Activated CD4-positive, alpha-beta T cell treated with anti-CD3 and anti-CD28 coated beads for 1 hour (primary cell): ENCODE data around the gene CAPNS2.
"Not testable (repeated sequence)": the region's sequence is repeated elsewhere in the genome, so short reads cannot be mapped to it uniquely, and the experiment has no call there.

Experiments used
- DNase-seq: peaks from one replicate; pipeline ENCODE4 v3.0.0-alpha.2; 2020

Gene CAPNS2

DNA sequence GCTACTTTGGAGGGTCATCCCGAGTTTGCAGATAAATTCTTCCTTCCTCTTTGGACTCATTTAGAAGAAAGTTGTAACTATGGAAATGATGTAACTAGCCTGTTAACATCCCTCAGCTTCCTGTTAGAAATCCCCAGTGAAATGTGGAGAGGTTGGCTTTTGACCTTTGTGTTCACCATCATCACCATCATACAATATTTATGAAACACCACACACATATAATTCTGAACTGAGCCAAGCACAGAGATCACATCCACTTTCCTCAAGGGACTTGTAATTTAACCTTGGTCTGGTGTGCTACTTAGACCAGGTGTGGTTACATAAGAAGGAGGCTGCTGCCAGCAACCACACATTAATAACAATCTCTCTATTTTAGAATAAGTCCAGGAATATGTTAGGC, 2.5 kb downstream of the CAPNS2 start:
- DNase-seq = no peak

- no peak for DNase-seq
Measured at GRCh38 chr16:55570159-55570558, 3.7 kb downstream of the CAPNS2 start.

DNA sequence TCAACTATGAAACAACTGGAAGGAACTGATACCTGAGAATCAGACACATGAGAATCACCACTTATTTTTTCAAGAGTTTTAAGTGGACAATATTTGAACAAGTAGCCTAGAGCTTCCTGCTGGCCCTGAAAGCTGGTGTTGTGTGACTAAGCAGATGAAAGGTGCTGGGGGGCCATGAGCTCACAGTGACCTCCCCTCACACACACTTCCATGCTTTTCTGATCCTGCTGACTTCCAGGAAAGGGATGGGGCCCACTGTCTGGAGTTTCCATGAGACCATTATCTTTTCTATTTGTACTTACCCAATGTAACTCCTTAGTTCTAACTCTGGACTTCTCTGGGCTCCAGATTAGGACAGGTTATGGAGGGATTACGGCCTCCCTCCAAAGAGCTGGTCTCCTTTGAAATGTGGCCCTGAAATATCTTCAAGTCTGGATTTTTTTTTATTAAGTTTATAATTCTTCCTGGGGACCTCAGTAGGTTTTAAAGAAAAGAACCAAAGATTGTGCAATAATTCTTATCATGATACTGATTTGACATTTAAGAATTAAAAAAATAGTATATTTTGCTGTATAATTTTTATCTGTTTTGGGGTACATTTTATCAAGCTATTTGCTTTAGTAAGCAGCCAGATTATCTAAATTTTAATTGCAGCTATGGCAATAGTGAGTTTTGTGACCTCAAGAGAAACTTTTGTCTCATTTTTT, 4.9 kb downstream of the CAPNS2 start:
- no peak for DNase-seq

DNA sequence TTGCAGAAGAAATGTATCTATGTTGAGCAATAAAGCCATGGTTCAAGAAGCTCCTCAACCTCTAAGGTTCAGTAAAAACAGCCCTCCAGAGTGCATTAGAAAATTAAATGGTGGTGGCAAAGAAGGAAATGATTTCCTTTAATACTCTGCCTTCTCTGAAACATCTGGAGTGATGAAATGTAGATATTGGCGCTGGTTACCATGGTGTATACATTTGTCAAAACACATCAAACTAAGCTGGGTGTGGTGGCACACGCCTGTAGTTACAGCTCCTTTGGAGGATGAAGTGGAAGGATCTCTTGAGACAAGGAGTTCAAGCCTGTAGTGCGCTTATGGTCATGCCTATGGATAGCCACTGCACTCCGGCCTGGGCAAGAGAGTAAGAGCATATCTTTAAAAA, 6.0 kb downstream of the CAPNS2 start:
- no peak for DNase-seq

DNA sequence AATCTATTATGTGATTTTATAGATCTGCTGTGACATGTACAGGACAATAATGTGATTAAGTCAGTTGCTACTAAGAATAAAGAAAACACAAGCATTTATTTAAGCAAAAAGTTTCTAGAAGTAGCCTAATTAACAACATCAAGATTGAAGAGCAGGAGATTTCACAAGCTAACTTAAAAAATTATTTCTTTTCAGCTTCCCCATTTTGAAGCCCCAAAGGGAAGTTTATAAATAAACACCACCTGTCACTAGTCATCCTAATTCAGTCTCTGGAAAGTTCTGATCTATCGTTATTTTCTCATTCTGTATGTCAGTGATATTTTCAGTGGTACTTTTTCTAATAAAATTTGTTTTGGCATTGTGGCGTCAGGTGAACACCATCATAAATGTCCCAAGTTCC, 8.3 kb downstream of the CAPNS2 start:
- DNase-seq = no peak

DNA sequence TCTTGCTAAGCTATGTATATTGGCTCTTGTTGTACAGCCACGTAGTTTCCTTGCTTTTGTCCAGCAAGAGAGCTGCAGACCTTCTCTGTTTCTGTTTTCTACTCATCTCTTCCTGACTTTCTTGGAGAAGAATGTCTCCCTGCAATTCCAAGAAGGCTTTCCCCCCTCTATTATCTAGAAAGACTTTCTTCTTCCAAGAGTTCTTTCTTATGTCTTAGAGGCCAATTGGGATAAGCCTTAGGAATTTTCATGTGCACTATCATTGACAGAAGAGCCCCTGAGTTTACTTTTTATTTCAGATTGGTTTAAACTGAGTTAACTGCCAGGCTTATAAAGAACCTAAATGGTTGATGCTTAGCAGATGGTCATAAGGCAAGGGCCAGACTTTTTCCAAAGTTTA, 9.0 kb downstream of the CAPNS2 start:
- no peak for DNase-seq

DNA sequence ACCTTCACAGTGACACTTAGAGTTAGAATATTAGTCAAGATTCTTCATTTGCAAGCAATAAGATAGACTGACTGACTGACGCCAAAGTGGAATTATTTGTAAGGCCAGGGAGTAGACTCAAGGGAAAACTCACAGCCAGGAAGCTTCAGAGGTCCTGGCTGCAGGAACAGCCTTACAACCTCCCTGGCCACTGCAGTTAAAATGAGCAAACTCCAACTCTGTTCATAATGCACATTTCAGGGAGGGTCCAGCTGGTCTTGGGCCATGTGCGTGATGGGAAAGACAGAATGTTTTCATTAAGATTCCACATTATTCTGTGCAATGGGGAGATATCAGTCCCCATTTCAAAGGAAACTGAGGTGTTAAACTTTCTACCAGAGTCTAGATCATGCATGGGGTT, 9.9 kb downstream of the CAPNS2 start:
- DNase-seq = no peak

GRCh38 chr16:55577887-55578286, 11.4 kb downstream of the CAPNS2 start:
- no peak for DNase-seq

- DNase-seq = no peak
Measured at GRCh38 chr16:55585631-55586030, 19.1 kb downstream of the CAPNS2 start.

- DNase-seq = no peak
Measured at GRCh38 chr16:55588799-55589198, 22.3 kb downstream of the CAPNS2 start.

DNA sequence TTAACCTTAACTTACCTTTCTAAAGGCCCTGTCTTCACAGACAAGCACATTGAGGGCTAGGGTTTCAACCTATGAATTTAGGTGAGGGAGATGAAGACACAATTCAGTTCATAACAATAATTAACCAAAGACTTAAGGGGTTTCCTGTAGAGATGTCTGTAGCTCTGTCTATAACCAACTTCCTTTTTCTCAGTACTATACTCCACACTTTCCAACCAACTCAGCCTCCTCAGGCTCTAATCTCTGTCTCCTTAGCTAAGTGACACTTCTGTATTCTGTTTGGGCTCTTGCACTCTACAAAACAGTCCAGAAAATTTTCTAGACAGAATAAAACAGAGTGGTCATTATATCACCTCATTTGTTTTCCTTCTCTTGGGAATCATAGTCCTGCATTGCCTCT, 25.8 kb downstream of the CAPNS2 start:
- DNase-seq = no peak

DNA sequence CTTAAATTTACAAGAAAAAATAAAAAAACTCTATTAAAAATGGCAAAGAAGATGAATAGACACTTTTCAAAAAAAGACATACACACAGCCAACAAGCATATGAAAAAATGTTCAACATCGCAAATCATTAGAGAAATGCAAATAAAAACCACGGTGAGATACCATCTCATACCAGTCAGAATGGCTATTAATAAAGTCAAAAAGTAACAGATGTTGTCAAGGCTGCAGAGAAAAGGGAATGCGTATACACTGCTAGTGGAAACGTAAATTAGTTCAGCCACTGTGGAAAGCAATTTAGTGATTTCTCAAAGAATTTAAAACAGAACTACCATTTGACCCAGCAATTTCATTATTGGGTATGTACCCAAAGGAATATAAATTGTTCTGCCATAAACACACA, 31.4 kb downstream of the CAPNS2 start:
- no peak for DNase-seq

DNA sequence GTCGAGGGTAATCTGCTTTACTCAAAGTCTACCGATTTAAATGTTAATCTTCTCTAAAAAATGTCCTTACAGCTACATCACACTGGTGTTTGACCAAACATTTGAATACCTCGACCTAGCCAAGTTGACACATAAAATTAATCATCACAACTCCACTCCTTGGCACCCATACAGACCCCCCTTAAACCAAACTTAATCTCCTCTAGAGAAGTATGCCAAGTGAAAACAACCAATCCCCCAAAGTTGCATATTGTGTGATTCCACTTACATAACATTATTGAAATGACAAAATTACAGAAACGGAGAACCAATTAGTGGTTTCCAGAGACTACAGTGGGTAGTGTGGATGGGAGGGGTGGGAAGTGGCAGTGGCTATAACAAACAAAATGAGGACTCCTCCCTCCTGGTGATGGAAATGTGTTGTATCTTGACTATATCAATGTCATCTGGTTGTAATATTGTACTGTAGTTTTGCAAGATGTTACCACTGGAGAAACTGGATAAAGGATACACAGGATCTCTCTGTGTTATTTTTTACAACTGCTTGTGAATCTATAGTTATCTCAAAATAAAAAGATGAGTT, 39.4 kb downstream of the CAPNS2 start:
- no peak for DNase-seq

GRCh38 chr16:55613613-55614335, 47.3 kb downstream of the CAPNS2 start:
- DNase-seq = no peak

GRCh38 chr16:55615071-55615470, 48.6 kb downstream of the CAPNS2 start:
- no peak for DNase-seq

- not testable (repeated sequence) for DNase-seq
Measured at GRCh38 chr16:55615670-55616069, 49.2 kb downstream of the CAPNS2 start.
